ENCODE measurements around the gene PDCD5.

DNA sequence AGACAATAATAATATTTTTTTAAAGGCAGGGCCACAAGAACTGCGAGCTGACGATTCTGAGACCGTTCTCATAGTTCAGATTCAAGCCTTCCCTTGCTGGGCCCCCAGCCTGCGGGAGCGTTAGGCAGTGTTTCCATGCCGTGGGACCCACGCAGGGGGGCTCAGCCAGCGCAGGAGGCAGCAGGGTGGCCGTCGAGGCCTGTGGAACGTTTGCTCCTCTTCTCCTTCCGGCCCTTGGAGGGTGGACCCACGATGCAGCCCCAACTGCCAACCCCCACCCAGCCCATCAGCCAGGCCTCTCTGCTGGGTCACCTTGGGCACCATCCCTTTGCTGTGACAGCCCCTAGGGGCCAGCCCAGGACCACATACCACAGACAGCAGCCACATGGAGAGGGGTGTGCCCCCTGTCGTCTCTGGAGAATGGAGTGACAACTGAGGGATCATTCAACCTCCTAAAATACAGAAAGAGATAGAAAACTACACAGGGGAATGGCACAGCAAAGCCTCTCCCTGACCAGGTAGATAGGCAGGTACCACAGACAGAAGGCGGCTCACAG is 46.8 kb downstream of the PDCD5 start:
- TF ChIP-seq, protein P1, sequence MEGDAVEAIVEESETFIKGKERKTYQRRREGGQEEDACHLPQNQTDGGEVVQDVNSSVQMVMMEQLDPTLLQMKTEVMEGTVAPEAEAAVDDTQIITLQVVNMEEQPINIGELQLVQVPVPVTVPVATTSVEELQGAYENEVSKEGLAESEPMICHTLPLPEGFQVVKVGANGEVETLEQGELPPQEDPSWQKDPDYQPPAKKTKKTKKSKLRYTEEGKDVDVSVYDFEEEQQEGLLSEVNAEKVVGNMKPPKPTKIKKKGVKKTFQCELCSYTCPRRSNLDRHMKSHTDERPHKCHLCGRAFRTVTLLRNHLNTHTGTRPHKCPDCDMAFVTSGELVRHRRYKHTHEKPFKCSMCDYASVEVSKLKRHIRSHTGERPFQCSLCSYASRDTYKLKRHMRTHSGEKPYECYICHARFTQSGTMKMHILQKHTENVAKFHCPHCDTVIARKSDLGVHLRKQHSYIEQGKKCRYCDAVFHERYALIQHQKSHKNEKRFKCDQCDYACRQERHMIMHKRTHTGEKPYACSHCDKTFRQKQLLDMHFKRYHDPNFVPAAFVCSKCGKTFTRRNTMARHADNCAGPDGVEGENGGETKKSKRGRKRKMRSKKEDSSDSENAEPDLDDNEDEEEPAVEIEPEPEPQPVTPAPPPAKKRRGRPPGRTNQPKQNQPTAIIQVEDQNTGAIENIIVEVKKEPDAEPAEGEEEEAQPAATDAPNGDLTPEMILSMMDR (IDR thresholded peaks at IDR 0.05 in 8 of 11, conservative IDR thresholded peaks at IDR 0.05 in 3 of 11) = no peak
- TF ChIP-seq POLR2A (IDR thresholded peaks at IDR 0.05) = no peak
